ENCODE measurements around the gene ESRP2. TPM values are rescaled to one million over a fixed set of nuclear protein-coding genes. Genes with fewer than 3 reads are reported as not detected.
A peak's percentile ranks its signal among the peaks of the same experiment; 100 is the strongest.

The ESRP2 gene
- total and polyA plus RNA-seq, 4 donors = 22.5 to 65.5 (median 39.3) TPM

GRCh38 chr16:68233835-68234187 lies 2.1 kb downstream of the ESRP2 start:
- H3K27ac ChIP-seq (ENCODE audit: low read depth in 1 of 2, low read length in 1 of 2) = peak overlapping the region in 1 of 2 donors; percentile 57
- WGBS, 2 donors = 51 to 52% methylated on average over 8 of the region's 8 CpGs

GRCh38 chr16:68233085-68233834 lies 2.7 kb downstream of the ESRP2 start:
- ATAC-seq (ENCODE audit: insufficient read depth, low FRiP score) = no peak
- Histone ChIP-seq H3K27me3 (ENCODE audit: control insufficient read depth in 3 of 3, insufficient read depth in 3 of 3, low read length in 2 of 3) (peaks cover 0 to 16% (median 16%) of the 10 kb centered on the region in 3 donors), H3K4me3 (no peak overlapping the region), H3K36me3 (ENCODE audit: control insufficient read depth in 4 of 4, insufficient read depth in 4 of 4, low read length in 4 of 4) (peaks cover 0 to 20% (median 2%) of the 10 kb centered on the region in 4 donors), H3K4me1 (ENCODE audit: control insufficient read depth in 5 of 5, insufficient read depth in 5 of 5, low read length in 5 of 5) (peaks cover 4 to 28% (median 11%) of the 10 kb centered on the region in 5 donors), H3K9ac (ENCODE audit: insufficient read depth in 1 of 2, low read length in 2 of 2) (no peak overlapping the region), H3K9me3 (ENCODE audit: control insufficient read depth in 4 of 4, insufficient read depth in 3 of 4, low read length in 3 of 4) (no peaks in the 10 kb centered on the region), H3K27ac (ENCODE audit: low read depth in 1 of 2, low read length in 1 of 2) (peak overlapping the region in 1 of 2 donors; percentile 57)
- WGBS, 2 donors = 73% methylated on average over 5 of the region's 5 CpGs
- DNase-seq = no peak
- TF ChIP-seq CTCF (IDR thresholded peaks at IDR 0.05; ENCODE audit: control extremely low read depth, extremely low read depth) = no peak

More at GRCh38 chr16:68233835-68234187, 2.1 kb downstream of the ESRP2 start:
- H3K36me3 ChIP-seq (ENCODE audit: control insufficient read depth in 4 of 4, insufficient read depth in 4 of 4, low read length in 4 of 4) = peaks cover 0 to 18% (median 2%) of the 10 kb centered on the region in 4 donors
- H3K4me3 ChIP-seq = no peak overlapping the region
- no peak for ATAC-seq (ENCODE audit: insufficient read depth, low FRiP score)
- H3K27me3 ChIP-seq (ENCODE audit: control insufficient read depth in 3 of 3, insufficient read depth in 3 of 3, low read length in 2 of 3) = peaks cover 0 to 16% (median 16%) of the 10 kb centered on the region in 3 donors
- DNase-seq = no peak
- H3K9me3 ChIP-seq (ENCODE audit: control insufficient read depth in 4 of 4, insufficient read depth in 3 of 4, low read length in 3 of 4) = no peaks in the 10 kb centered on the region
- H3K9ac ChIP-seq (ENCODE audit: insufficient read depth in 1 of 2, low read length in 2 of 2) = no peak overlapping the region
- H3K4me1 ChIP-seq (ENCODE audit: control insufficient read depth in 5 of 5, insufficient read depth in 5 of 5, low read length in 5 of 5) = peaks cover 4 to 28% (median 13%) of the 10 kb centered on the region in 5 donors
- TF ChIP-seq CTCF (IDR thresholded peaks at IDR 0.05; ENCODE audit: control extremely low read depth, extremely low read depth) = no peak

- Histone ChIP-seq H3K27ac (ENCODE audit: low read depth in 1 of 2, low read length in 1 of 2) (no peak overlapping the region), H3K36me3 (ENCODE audit: control insufficient read depth in 4 of 4, insufficient read depth in 4 of 4, low read length in 4 of 4) (peaks cover 0 to 22% (median 2%) of the 10 kb centered on the region in 4 donors), H3K27me3 (ENCODE audit: control insufficient read depth in 3 of 3, insufficient read depth in 3 of 3, low read length in 2 of 3) (peaks cover 0 to 16% (median 16%) of the 10 kb centered on the region in 3 donors), H3K9ac (ENCODE audit: insufficient read depth in 1 of 2, low read length in 2 of 2) (no peak overlapping the region), H3K4me3 (no peak overlapping the region), H3K9me3 (ENCODE audit: control insufficient read depth in 4 of 4, insufficient read depth in 3 of 4, low read length in 3 of 4) (no peaks in the 10 kb centered on the region), H3K4me1 (ENCODE audit: control insufficient read depth in 5 of 5, insufficient read depth in 5 of 5, low read length in 5 of 5) (peaks cover 2 to 25% (median 11%) of the 10 kb centered on the region in 5 donors)
- 77 to 83% methylated on average over 16 of the region's 16 CpGs for WGBS, 2 donors
- ATAC-seq (ENCODE audit: insufficient read depth, low FRiP score) (no peak), DNase-seq (no peak)
- no peak for TF ChIP-seq CTCF (IDR thresholded peaks at IDR 0.05; ENCODE audit: control extremely low read depth, extremely low read depth)
These were observed 3.6 kb downstream of the ESRP2 start for GRCh38 chr16:68232335-68232734.
